ENCODE measurements around the gene RHOU. TPM values are rescaled to one million over a fixed set of nuclear protein-coding genes. Genes with fewer than 3 reads are reported as not detected.
"Not testable (repeated sequence)": the region's sequence is repeated elsewhere in the genome, so short reads cannot be mapped to it uniquely, and the experiment has no call there.

The RHOU gene
- total RNA-seq, 1 experiment from 2014 or later: 17.0 TPM

- DNase-seq (ENCODE audit: low spot score): no peak
These were observed 20.5 kb downstream of the RHOU start for GRCh38 chr1:228755800-228756199.

DNA sequence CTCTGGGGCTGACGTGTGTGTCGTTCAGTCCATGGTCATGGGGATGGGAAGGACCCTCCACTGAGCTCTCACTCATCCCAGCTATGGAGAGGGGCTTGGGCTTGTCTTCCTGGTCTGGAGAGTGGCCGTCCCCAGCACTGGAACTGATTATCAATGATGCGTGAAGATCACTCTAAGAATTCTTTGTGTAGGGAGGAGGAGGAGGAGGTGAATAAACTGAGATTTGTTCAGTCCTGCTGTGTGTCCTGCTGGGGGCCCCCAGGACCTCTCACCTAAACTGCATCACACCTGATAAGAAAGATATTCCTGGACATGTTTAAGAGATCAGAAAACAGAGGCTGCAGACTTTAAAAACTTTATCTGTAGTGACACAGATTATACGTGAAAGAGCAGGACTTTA is 21.2 kb downstream of the RHOU start:
- DNase-seq (ENCODE audit: low spot score): no peak

- DNase-seq (ENCODE audit: low spot score): no peak
These were observed 23.2 kb downstream of the RHOU start for GRCh38 chr1:228758447-228758846.

DNA sequence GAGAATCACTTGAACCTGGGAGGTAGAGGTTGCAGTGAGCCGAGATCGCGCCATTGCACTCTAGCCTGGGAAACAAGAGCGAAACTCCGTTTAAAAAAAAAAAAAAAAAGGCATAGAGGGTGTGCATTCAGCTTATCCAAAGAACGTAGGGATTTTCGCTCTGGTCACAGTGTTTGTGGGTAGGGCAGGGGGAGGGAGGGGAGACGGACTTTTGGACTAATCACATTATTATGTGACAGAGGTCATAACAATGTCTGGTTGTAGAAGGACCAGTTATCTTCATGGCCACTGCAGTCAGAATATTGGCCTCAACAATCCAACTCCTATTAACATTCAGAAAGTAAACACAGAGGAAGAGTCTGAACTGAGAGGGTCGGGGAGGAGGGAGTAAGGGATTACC is 25.7 kb downstream of the RHOU start:
- DNase-seq (ENCODE audit: low spot score): no peak

- no peak for DNase-seq (ENCODE audit: low spot score)
These were observed 28.3 kb downstream of the RHOU start for GRCh38 chr1:228763561-228763960.

GRCh38 chr1:228765168-228765946 is 30.1 kb downstream of the RHOU start:
- no peak for DNase-seq (ENCODE audit: low spot score)

DNA sequence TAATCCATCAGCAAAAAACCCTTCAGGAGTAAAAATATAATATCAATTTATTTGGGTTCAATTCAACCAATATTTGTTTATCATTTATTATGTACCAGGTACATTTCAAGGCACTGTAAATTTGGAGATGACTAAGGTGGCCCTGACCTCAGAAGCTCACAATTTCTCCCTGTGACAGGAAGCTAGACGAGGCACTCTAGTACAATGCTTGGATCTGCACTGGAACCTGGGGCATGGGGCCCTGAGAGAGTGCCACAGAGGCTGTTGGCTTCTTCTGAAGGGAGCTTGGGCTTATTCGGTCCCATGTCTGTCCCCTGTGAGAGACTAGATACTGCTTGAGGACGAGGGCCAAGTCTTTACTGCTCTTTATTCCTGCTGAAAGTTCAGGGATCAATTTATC is 31.5 kb downstream of the RHOU start:
- no peak for DNase-seq (ENCODE audit: low spot score)

- DNase-seq (ENCODE audit: low spot score): no peak
These were observed 32.5 kb downstream of the RHOU start for GRCh38 chr1:228767636-228768354.

- no peak for DNase-seq (ENCODE audit: low spot score)
These were observed 33.2 kb downstream of the RHOU start for GRCh38 chr1:228768355-228769000.

- no peak for DNase-seq (ENCODE audit: low spot score)
These were observed 35.5 kb downstream of the RHOU start for GRCh38 chr1:228770779-228771223.

- DNase-seq (ENCODE audit: low spot score): no peak
These were observed 37.4 kb downstream of the RHOU start for GRCh38 chr1:228772516-228773212.

DNA sequence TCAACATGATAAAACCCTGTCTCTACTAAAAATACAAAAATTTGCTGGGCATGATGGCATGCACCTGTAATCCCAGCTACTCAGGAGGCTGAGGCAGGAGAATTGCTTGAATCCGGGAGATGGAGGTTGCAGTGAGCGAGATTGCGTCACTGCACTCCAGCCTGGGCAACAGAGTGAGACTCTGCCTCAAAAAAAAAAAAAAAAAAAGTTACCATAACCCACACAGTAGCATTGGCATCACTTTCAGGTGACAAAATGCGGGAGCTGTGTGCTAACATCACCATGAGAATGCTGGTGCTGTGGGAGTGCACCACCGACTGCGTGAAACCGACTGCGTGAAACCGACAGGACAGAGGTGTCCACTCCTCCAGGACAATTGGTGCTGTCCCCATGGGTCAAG is 40.7 kb downstream of the RHOU start:
- DNase-seq (ENCODE audit: low spot score): not testable (repeated sequence)

GRCh38 chr1:228776449-228776848 is 41.2 kb downstream of the RHOU start:
- no peak for DNase-seq (ENCODE audit: low spot score)

DNA sequence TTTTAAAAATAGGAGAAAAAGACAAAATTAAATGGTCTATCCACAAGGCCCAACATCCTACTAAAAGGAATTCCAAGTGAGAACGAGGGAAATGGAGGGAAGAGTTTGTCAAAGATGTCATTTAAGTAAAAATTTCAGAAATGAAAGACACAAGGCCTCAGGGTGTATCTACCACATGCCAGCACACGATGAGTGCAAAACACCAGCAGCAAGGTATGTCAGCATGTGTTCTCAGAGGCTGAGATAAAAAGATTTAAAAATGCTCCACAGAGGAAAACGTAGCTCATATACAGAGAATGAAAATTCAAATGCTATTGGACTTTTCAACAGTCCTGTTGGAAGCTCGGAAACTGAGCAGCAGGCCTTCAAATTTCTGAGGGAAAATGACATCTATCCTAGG is 42.0 kb downstream of the RHOU start:
- DNase-seq (ENCODE audit: low spot score): no peak

- DNase-seq (ENCODE audit: low spot score): no peak
These were observed 42.7 kb downstream of the RHOU start for GRCh38 chr1:228778026-228778425.

DNA sequence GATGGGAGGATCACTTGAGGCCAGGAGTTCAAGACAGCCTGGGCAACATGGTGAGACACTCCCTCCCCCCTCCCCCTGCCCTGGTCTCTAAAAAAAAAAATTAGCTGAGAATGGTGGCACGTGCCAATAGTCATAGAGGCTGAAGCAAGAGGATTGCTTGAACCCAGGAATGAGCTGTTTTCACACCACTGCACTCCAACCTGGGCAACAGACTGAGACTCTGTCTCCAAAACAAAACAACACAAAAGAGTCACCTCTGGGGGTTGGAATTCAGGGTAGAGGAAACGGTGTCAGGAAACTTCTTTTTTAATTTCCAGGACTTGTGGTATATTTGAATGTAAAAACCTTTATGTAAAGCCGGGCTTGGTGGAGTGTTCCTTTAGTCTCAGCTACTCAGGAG is 43.2 kb downstream of the RHOU start:
- DNase-seq (ENCODE audit: low spot score): no peak

GRCh38 chr1:228778961-228779360 is 43.7 kb downstream of the RHOU start:
- no peak for DNase-seq (ENCODE audit: low spot score)

GRCh38 chr1:228781161-228781808 is 46.0 kb downstream of the RHOU start:
- no peak for DNase-seq (ENCODE audit: low spot score)

DNA sequence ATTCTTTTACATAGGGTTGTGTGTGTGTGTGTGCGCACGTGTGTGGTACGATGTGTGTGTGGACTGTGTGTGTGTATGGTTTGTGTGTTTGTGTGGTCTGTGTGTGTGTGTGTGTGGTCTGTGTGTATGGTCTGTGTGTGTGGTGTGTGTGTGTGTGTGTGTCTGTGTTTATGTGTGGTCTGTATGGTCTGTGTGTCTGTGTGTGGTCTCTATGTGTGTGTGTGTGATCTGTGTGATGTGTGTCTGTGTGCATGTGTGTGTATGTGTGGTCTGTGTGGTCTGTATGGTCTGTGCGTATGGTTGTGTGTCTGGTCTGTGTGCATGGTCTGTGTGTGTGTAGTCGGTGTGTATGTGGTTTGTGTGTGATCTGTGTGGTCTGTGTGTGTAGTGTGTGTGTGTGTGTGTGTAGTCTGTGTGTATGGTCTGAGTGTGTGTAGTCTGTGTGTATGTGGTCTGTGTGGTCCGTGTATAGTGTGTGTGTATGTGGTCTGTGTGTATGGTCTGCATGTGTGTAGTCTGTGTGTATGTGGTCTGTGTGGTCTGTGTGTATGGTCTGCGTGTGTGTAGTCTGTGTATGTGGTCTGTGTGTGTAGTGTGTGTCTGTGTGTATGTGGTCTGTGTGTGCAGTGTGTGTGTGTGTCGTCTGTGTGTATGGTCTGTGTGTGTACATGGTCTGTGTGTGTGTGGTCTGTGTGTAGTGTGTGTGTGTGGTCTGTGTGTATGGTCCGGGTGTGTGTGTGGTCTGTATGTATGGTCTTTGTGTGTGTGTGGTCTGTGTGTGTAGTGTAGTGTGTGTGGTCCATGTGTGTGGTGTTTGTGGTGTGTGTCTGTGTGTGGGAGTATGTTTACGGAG is 46.8 kb downstream of the RHOU start:
- no peak for DNase-seq (ENCODE audit: low spot score)

- DNase-seq (ENCODE audit: low spot score): peak; percentile 83
These were observed 47.6 kb downstream of the RHOU start for GRCh38 chr1:228782662-228783417.
